ENCODE data around the gene FSIP1. TPM values are rescaled to one million over a fixed set of nuclear protein-coding genes. Genes with fewer than 3 reads are reported as not detected.

Gene FSIP1
- total RNA-seq, 2 donors from 2014 or later: 0.33 TPM; not detected in 1

- Histone ChIP-seq H3K27ac (no peak overlapping the region), H3K27me3 (no peaks in the 10 kb centered on the region), H3K4me1 (no peaks in the 10 kb centered on the region), H3K4me3 (no peak overlapping the region), H3K9me3 (no peaks in the 10 kb centered on the region), H3K36me3 (replicated peaks in 1 of 2; ENCODE audit: insufficient read depth in 1 of 2, low read depth in 2 of 2) (no peaks in the 10 kb centered on the region)
- DNase-seq (no peak), ATAC-seq (no peak)
- TF ChIP-seq, protein P1, sequence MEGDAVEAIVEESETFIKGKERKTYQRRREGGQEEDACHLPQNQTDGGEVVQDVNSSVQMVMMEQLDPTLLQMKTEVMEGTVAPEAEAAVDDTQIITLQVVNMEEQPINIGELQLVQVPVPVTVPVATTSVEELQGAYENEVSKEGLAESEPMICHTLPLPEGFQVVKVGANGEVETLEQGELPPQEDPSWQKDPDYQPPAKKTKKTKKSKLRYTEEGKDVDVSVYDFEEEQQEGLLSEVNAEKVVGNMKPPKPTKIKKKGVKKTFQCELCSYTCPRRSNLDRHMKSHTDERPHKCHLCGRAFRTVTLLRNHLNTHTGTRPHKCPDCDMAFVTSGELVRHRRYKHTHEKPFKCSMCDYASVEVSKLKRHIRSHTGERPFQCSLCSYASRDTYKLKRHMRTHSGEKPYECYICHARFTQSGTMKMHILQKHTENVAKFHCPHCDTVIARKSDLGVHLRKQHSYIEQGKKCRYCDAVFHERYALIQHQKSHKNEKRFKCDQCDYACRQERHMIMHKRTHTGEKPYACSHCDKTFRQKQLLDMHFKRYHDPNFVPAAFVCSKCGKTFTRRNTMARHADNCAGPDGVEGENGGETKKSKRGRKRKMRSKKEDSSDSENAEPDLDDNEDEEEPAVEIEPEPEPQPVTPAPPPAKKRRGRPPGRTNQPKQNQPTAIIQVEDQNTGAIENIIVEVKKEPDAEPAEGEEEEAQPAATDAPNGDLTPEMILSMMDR (IDR thresholded peaks at IDR 0.05): no peak
- no peak for TF ChIP-seq POLR2A (IDR thresholded peaks at IDR 0.05)
- 70 to 77% methylated on average over 3 of the region's 3 CpGs for whole genome bisulfite sequencing, 2 donors
- intact Hi-C loops (cut with DNase I): no loop called here
Observed at GRCh38 chr15:39794954-39795353, 12.3 kb upstream of the FSIP1 start.

- no peak overlapping the region for H3K27ac ChIP-seq
- no peaks in the 10 kb centered on the region for H3K27me3 ChIP-seq
- H3K36me3 ChIP-seq (replicated peaks in 1 of 2; ENCODE audit: insufficient read depth in 1 of 2, low read depth in 2 of 2): no peaks in the 10 kb centered on the region
- DNase-seq: no peak
- intact Hi-C loops (cut with DNase I): no loop called here
- TF ChIP-seq, protein P1 (IDR thresholded peaks at IDR 0.05): no peak
- TF ChIP-seq POLR2A (IDR thresholded peaks at IDR 0.05): no peak
- H3K4me1 ChIP-seq: no peaks in the 10 kb centered on the region
- H3K9me3 ChIP-seq: no peaks in the 10 kb centered on the region
- WGBS, 2 donors: 83 to 91% methylated on average over 4 of the region's 4 CpGs
- H3K4me3 ChIP-seq: no peak overlapping the region
- no peak for ATAC-seq
Observed at GRCh38 chr15:39793923-39794322, 11.3 kb upstream of the FSIP1 start.

- Histone ChIP-seq H3K4me1 (no peaks in the 10 kb centered on the region), H3K36me3 (replicated peaks in 1 of 2; ENCODE audit: insufficient read depth in 1 of 2, low read depth in 2 of 2) (no peaks in the 10 kb centered on the region), H3K4me3 (no peak overlapping the region), H3K9me3 (no peaks in the 10 kb centered on the region), H3K27me3 (no peaks in the 10 kb centered on the region), H3K27ac (no peak overlapping the region)
- ATAC-seq (no peak), DNase-seq (no peak)
- WGBS, 2 donors: 43 to 57% methylated on average over 4 of the region's 4 CpGs
- intact Hi-C loops (cut with DNase I): no loop called here
- TF ChIP-seq POLR2A (IDR thresholded peaks at IDR 0.05): no peak
- TF ChIP-seq, protein P1 (IDR thresholded peaks at IDR 0.05): no peak
Observed at GRCh38 chr15:39792844-39793335, 10.2 kb upstream of the FSIP1 start.

DNA sequence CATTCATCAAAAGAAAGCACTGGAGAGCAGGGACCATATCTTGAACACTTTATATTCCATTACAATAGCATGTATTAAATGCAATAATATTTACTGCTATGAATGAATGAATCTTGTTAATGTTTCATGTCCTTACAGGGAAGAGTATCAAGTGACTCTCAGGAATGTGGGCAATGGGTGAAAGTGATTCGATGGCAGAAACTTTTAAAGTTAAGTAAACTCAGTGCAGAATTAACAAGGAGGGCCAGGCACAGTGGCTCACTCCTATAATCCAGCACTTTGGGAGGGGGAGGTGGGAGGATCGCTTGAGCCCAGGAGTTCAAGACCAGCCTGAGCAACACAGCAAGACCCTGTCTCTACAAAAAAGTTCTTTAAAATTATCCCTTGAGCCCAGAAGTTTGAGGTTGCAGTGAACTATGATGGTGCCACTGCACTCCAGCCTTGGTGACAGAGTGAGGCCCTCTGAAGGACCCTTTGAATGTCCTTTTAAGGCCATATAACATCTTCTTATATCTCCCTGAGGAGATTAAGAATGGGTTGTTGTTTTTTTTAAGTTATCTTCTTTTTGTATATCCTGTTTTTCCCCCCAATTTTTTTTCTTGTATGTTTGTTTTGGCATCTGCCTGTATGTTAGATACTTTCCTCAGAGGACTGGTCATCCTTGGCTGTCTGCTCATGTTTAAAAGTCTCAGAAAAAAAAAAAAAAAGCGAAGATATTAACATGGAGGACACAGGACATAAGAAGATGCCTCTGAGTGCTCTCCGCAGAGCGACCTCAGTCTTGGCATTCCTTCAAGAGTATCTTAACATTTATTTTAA is 9.6 kb upstream of the FSIP1 start:
- no peak for TF ChIP-seq POLR2A (IDR thresholded peaks at IDR 0.05)
- TF ChIP-seq, protein P1 (IDR thresholded peaks at IDR 0.05): no peak
- 64 to 76% methylated on average over 5 of the region's 5 CpGs for WGBS, 2 donors
- DNase-seq (no peak), ATAC-seq (no peak)
- H3K27ac ChIP-seq: no peak overlapping the region
- H3K9me3 ChIP-seq: no peaks in the 10 kb centered on the region
- intact Hi-C loops (cut with DNase I): no loop called here
- no peaks in the 10 kb centered on the region for H3K27me3 ChIP-seq
- no peaks in the 10 kb centered on the region for H3K4me1 ChIP-seq
- H3K36me3 ChIP-seq (replicated peaks in 1 of 2; ENCODE audit: insufficient read depth in 1 of 2, low read depth in 2 of 2): no peaks in the 10 kb centered on the region
- H3K4me3 ChIP-seq: no peak overlapping the region

GRCh38 chr15:39789736-39790135 is 7.1 kb upstream of the FSIP1 start:
- Histone ChIP-seq H3K27ac (no peak overlapping the region), H3K9me3 (no peaks in the 10 kb centered on the region), H3K36me3 (replicated peaks in 1 of 2; ENCODE audit: insufficient read depth in 1 of 2, low read depth in 2 of 2) (no peaks in the 10 kb centered on the region), H3K4me3 (no peak overlapping the region), H3K27me3 (no peaks in the 10 kb centered on the region), H3K4me1 (peaks cover 20% of the 10 kb centered on the region)
- ATAC-seq (no peak), DNase-seq (no peak)
- TF ChIP-seq, protein P1 (IDR thresholded peaks at IDR 0.05): no peak
- no peak for TF ChIP-seq POLR2A (IDR thresholded peaks at IDR 0.05)
- 62 to 73% methylated on average over 4 of the region's 4 CpGs for WGBS, 2 donors
- intact Hi-C loops (cut with DNase I): no loop called here

All from body of pancreas (tissue), 4 donors.